Measurements from ENCODE around the gene CEP290. TPM values are rescaled to one million over a fixed set of nuclear protein-coding genes. Genes with fewer than 3 reads are reported as not detected.

Gene CEP290
- polyA plus RNA-seq, 1 experiment = 1.8 TPM

DNA sequence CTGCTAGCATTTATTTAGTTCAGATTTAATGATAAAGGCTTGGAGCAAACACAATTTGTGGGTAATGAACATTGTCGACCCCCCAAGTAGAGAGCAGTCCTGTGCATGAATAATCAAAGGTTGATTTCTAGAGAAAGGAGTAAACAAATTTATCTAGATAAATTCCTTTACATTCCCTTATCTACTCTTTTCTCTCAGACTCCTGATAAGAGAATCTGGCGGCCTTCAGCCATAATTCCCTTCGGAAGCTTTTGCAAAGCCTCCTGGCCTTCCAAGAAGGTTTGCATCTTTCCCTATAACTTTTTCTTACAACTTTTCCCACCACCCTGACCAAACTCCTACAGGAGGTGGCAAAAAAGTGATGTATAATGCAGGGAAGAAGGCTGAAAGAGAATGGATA lies 42.3 kb upstream of the CEP290 start:
- Histone ChIP-seq H3K4me3 (ENCODE audit: low read depth, low read length) (no peak overlapping the region), H3K36me3 (ENCODE audit: control insufficient read depth, insufficient read depth, low read length) (no peaks in the 10 kb centered on the region), H3K27me3 (ENCODE audit: control insufficient read depth, insufficient read depth, low read length) (no peaks in the 10 kb centered on the region)
- CTCF ChIA-PET = no interaction called here
- DNase-seq (ENCODE audit: low read depth) = no peak
- TF ChIP-seq, protein P1, sequence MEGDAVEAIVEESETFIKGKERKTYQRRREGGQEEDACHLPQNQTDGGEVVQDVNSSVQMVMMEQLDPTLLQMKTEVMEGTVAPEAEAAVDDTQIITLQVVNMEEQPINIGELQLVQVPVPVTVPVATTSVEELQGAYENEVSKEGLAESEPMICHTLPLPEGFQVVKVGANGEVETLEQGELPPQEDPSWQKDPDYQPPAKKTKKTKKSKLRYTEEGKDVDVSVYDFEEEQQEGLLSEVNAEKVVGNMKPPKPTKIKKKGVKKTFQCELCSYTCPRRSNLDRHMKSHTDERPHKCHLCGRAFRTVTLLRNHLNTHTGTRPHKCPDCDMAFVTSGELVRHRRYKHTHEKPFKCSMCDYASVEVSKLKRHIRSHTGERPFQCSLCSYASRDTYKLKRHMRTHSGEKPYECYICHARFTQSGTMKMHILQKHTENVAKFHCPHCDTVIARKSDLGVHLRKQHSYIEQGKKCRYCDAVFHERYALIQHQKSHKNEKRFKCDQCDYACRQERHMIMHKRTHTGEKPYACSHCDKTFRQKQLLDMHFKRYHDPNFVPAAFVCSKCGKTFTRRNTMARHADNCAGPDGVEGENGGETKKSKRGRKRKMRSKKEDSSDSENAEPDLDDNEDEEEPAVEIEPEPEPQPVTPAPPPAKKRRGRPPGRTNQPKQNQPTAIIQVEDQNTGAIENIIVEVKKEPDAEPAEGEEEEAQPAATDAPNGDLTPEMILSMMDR (IDR thresholded peaks at IDR 0.05; ENCODE audit: insufficient read depth, low read depth, low read length) = no peak
- POLR2A ChIA-PET = no interaction called here

DNA sequence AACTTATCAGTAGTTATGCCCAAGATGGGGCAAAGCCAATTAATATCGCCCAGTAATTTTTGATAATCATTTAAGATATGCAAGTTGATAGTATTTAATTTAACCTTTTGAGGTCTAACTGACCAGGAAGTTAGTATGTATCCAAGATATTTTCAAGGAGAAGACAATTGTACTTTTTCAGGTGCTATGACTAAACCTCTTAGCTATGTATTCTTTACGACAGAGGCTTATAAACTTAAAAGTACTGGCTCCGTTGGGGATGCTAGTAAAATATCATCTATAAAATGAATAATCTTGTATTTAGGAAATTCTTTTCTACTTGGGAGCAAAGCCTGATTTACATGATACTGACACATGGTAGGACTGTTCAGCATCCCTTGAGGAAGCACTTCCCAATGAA lies 40.5 kb upstream of the CEP290 start:
- ChIA-PET POLR2A (interaction anchor here (0.6 kb wide), 1 partner anchor 56 kb away, joined by 3 read pairs; no protein-coding TSS in a partner anchor), CTCF (no interaction called here)
- DNase-seq (ENCODE audit: low read depth) = no peak
- Histone ChIP-seq H3K4me3 (ENCODE audit: low read depth, low read length) (no peak overlapping the region), H3K36me3 (ENCODE audit: control insufficient read depth, insufficient read depth, low read length) (no peaks in the 10 kb centered on the region), H3K27me3 (ENCODE audit: control insufficient read depth, insufficient read depth, low read length) (no peaks in the 10 kb centered on the region)
- TF ChIP-seq, protein P1 (IDR thresholded peaks at IDR 0.05; ENCODE audit: insufficient read depth, low read depth, low read length) = no peak

DNA sequence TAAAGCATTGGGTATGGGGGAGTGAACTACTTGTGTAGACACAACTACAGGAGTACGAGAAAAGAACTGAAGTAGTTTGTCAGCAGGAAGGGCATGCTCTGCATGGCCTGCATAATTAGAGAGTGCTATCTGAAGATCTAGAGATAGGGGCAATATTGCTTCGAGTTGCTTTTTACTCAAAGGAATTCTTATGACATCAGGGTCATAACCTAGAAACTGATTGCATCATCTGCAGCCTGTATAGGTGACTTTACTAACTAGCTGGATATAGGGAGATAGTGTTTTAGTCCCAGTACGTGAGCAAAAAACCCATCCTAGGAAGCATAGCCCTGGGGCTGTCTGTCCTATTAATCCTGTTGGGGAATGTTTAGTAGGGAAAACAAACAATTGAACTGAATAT lies 40.0 kb upstream of the CEP290 start:
- H3K4me3 ChIP-seq (ENCODE audit: low read depth, low read length) = no peak overlapping the region
- CTCF ChIA-PET = no interaction called here
- POLR2A ChIA-PET = no interaction called here
- no peak for DNase-seq (ENCODE audit: low read depth)
- no peaks in the 10 kb centered on the region for H3K36me3 ChIP-seq (ENCODE audit: control insufficient read depth, insufficient read depth, low read length)
- TF ChIP-seq, protein P1 (IDR thresholded peaks at IDR 0.05; ENCODE audit: insufficient read depth, low read depth, low read length) = no peak
- H3K27me3 ChIP-seq (ENCODE audit: control insufficient read depth, insufficient read depth, low read length) = no peaks in the 10 kb centered on the region

DNA sequence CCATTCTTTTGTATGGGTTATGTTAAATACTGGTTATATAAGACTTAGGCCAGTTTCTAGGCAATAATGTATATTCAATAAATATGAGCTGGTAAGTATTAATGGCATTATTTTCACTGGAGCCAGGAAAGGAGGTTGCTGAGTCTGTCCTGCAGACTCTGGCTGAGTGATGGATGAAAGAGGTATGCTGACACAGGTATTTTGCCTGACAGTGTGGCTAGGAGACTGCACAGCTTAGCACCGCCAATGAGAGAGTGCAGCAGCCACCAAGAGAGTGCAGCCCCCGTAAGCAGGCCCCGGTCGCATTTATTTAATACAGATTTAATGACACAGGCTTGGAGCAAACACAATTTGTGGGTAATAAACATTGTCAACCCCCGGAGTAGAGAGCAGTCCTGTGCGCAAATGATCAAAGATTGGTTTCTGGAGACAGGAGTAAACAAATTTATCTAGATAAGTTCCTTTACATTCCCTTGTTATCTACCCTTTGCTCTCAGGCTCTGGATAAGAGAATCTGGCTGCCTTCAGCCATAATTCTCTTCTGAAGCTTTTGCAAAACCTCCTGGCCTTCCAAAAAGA lies 37.6 kb upstream of the CEP290 start:
- no peaks in the 10 kb centered on the region for H3K36me3 ChIP-seq (ENCODE audit: control insufficient read depth, insufficient read depth, low read length)
- POLR2A ChIA-PET = interaction anchor here (0.6 kb wide), 1 partner anchor 152 kb away, joined by 3 read pairs; no protein-coding TSS in a partner anchor
- H3K27me3 ChIP-seq (ENCODE audit: control insufficient read depth, insufficient read depth, low read length) = no peaks in the 10 kb centered on the region
- H3K4me3 ChIP-seq (ENCODE audit: low read depth, low read length) = no peak overlapping the region
- DNase-seq (ENCODE audit: low read depth) = no peak
- TF ChIP-seq, protein P1 (IDR thresholded peaks at IDR 0.05; ENCODE audit: insufficient read depth, low read depth, low read length) = no peak
- CTCF ChIA-PET = no interaction called here

DNA sequence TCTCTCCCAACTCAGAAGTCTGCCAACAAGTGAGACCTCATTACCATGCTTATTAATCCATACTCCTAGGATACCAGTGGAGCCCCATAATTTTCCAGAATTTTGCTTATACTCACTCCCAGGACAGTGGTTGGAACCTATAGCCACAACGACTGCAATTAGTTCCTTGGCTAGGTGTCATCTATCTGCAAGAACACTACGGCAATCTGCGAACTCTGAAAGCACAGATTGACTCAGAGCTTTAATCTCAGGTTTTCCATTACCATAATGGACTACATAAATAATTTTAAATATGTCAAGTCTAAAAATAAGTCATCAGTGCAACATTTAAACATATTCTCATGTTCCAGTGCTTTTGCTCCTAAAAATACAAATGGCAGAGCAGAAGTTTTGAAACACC lies 33.7 kb upstream of the CEP290 start:
- ChIA-PET POLR2A (no interaction called here), CTCF (no interaction called here)
- no peak for DNase-seq (ENCODE audit: low read depth)
- H3K27me3 ChIP-seq (ENCODE audit: control insufficient read depth, insufficient read depth, low read length) = no peaks in the 10 kb centered on the region
- H3K36me3 ChIP-seq (ENCODE audit: control insufficient read depth, insufficient read depth, low read length) = no peaks in the 10 kb centered on the region
- TF ChIP-seq, protein P1 (IDR thresholded peaks at IDR 0.05; ENCODE audit: insufficient read depth, low read depth, low read length) = no peak
- H3K4me3 ChIP-seq (ENCODE audit: low read depth, low read length) = no peak overlapping the region

All from BJ (cell line).